ENCODE data around the gene ADAMTS19.

DNA sequence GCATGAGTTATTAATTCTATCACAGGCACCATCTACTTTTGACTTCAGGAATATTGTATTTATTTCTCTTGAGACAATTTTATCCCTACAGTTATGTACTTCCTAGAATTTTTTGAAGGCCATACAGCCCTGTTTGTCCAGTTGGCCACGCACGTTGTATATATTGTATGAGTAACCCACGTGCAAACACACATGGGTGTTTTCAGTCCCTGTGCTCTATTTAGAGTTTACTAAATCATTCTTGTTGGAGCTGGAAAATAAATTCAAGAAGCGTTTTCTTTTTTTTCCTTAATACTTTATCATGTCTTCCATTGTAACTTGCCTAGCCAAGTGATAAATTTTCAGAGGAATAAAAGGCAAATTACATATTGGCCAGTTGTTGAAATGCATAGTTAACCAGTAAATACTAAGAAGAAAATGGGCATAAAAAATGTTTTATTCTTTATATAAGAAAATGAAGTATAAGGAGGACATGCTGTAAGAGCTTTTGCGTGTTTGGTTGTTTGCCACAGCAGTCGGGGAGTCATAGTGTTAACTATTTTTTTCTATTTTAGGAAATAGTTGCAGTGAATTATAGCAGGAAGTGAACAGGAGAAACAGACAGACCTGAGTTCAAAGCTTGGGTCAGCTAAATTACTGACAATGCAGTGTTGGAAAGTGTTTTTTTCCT is 201.4 kb downstream of the ADAMTS19 start:
- TF ChIP-seq, protein P1, sequence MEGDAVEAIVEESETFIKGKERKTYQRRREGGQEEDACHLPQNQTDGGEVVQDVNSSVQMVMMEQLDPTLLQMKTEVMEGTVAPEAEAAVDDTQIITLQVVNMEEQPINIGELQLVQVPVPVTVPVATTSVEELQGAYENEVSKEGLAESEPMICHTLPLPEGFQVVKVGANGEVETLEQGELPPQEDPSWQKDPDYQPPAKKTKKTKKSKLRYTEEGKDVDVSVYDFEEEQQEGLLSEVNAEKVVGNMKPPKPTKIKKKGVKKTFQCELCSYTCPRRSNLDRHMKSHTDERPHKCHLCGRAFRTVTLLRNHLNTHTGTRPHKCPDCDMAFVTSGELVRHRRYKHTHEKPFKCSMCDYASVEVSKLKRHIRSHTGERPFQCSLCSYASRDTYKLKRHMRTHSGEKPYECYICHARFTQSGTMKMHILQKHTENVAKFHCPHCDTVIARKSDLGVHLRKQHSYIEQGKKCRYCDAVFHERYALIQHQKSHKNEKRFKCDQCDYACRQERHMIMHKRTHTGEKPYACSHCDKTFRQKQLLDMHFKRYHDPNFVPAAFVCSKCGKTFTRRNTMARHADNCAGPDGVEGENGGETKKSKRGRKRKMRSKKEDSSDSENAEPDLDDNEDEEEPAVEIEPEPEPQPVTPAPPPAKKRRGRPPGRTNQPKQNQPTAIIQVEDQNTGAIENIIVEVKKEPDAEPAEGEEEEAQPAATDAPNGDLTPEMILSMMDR (IDR thresholded peaks at IDR 0.05): no peak
- TF ChIP-seq POLR2A (IDR thresholded peaks at IDR 0.05): no peak
